HFF-Myc (cell line): ENCODE results near the gene MRPS18B.
A peak's percentile ranks its signal among the peaks of the same experiment; 100 is the strongest.
"Not testable (repeated sequence)": the region's sequence is repeated elsewhere in the genome, so short reads cannot be mapped to it uniquely, and the experiment has no call there.

Experiments
- DNase-seq: peaks from one replicate; pipeline ENCODE4 v3.0.0-alpha.2; 2011; ENCODE audit warnings: low read depth; ENCODE audit errors: extremely low read depth
- H3K4me3 ChIP-seq: replicated peaks from 2 replicates; pipeline ENCODE4 v1.5.1; 2011; ENCODE audit warnings: low read depth, mild to moderate bottlenecking, control low read depth, low read length
- TF ChIP-seq, protein P1 (sequence below): IDR thresholded peaks from 2 replicates; pipeline ENCODE4 v1.5.1; 2012; ENCODE audit warnings: mild to moderate bottlenecking, low read depth, low read length, control low read depth; ENCODE audit errors: missing control alignments

MRPS18B gene

GRCh38 chr6:30592287-30592686 is 25.4 kb upstream of the MRPS18B start:
- TF ChIP-seq, protein P1, sequence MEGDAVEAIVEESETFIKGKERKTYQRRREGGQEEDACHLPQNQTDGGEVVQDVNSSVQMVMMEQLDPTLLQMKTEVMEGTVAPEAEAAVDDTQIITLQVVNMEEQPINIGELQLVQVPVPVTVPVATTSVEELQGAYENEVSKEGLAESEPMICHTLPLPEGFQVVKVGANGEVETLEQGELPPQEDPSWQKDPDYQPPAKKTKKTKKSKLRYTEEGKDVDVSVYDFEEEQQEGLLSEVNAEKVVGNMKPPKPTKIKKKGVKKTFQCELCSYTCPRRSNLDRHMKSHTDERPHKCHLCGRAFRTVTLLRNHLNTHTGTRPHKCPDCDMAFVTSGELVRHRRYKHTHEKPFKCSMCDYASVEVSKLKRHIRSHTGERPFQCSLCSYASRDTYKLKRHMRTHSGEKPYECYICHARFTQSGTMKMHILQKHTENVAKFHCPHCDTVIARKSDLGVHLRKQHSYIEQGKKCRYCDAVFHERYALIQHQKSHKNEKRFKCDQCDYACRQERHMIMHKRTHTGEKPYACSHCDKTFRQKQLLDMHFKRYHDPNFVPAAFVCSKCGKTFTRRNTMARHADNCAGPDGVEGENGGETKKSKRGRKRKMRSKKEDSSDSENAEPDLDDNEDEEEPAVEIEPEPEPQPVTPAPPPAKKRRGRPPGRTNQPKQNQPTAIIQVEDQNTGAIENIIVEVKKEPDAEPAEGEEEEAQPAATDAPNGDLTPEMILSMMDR, result no peak
- no peak overlapping the region for H3K4me3 ChIP-seq
- no peak for DNase-seq

GRCh38 chr6:30597315-30598144 is 20.1 kb upstream of the MRPS18B start:
- TF ChIP-seq, protein P1, result peak; percentile 72
- DNase-seq, result peak; percentile 73
- H3K4me3 ChIP-seq, result not testable (repeated sequence)

DNA sequence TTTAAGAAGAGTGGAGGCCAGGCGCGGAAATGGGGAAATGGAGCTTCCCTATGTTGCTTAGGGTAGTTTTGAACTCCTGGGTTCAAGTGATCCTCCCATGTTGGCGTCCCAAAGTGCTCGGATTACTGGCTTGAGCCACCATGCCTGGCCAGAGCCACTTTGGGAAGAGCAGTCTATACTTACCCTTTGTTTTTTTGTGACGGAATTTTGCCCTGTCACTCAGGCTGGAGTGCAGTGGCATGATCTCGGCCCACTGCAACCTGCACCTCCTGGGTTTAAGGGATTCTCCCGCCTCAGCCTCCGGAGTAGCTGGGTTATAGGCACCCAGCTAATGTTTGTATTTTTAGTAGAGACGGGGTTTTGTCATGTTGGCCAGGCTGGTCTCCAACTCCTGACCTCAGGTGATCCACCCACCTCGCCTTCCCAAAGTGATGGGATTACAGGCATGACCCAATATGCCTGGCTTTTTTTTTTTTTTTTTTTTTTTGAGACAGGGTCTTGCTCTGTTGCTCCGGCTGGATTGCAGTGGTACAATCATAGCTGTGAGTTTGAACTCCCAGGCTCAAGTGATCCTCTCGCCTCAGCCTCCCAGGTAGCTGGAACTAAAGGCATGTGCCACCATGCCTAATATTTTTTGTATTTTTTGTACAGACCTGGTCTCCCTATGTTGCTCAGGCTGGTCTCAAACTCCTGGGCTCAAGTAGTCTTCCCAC is 18.6 kb upstream of the MRPS18B start:
- TF ChIP-seq, protein P1, result no peak
- DNase-seq, result no peak
- no peak overlapping the region for H3K4me3 ChIP-seq

- no peak for DNase-seq
- no peak overlapping the region for H3K4me3 ChIP-seq
- TF ChIP-seq, protein P1, result no peak
Observed at GRCh38 chr6:30599625-30600324, 17.9 kb upstream of the MRPS18B start.

GRCh38 chr6:30600451-30600961 is 17.1 kb upstream of the MRPS18B start:
- DNase-seq, result no peak
- H3K4me3 ChIP-seq, result no peak overlapping the region
- TF ChIP-seq, protein P1, result no peak

- DNase-seq, result no peak
- TF ChIP-seq, protein P1, result no peak
- no peak overlapping the region for H3K4me3 ChIP-seq
Observed at GRCh38 chr6:30601436-30601814, 16.2 kb upstream of the MRPS18B start.
